Measurements from ENCODE around the gene RAD51B. TPM values are rescaled to one million over a fixed set of nuclear protein-coding genes. Genes with fewer than 3 reads are reported as not detected.

RAD51B gene
- polyA plus RNA-seq, 1 donor (not counting 4 experiments of a cell fraction or from before 2014, with no cell fraction given), result 13.3 TPM

- TF ChIP-seq, protein P1, sequence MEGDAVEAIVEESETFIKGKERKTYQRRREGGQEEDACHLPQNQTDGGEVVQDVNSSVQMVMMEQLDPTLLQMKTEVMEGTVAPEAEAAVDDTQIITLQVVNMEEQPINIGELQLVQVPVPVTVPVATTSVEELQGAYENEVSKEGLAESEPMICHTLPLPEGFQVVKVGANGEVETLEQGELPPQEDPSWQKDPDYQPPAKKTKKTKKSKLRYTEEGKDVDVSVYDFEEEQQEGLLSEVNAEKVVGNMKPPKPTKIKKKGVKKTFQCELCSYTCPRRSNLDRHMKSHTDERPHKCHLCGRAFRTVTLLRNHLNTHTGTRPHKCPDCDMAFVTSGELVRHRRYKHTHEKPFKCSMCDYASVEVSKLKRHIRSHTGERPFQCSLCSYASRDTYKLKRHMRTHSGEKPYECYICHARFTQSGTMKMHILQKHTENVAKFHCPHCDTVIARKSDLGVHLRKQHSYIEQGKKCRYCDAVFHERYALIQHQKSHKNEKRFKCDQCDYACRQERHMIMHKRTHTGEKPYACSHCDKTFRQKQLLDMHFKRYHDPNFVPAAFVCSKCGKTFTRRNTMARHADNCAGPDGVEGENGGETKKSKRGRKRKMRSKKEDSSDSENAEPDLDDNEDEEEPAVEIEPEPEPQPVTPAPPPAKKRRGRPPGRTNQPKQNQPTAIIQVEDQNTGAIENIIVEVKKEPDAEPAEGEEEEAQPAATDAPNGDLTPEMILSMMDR (optimal IDR thresholded peaks at IDR 0.05 in 1 of 3, IDR thresholded peaks at IDR 0.05 in 1 of 3, conservative IDR thresholded peaks at IDR 0.05 in 1 of 3; ENCODE audit: extremely low read depth in 1 of 3, insufficient read depth in 2 of 3, low read length in 3 of 3), result no peak
- TF ChIP-seq EZH2 (IDR thresholded peaks at IDR 0.05; ENCODE audit: low read length), result no peak
- DNase-seq (ENCODE audit: low read depth, low spot score), result no peak
- Histone ChIP-seq H4K20me1 (ENCODE audit: control insufficient read depth, extremely low read depth, insufficient read depth, low read length) (no peaks in the 10 kb centered on the region), H3K4me2 (ENCODE audit: control insufficient read depth, extremely low read depth, insufficient read depth, low read depth, low read length) (no peak overlapping the region), H3K27me3 (ENCODE audit: control insufficient read depth, extremely low read depth, insufficient read depth, low read length) (no peaks in the 10 kb centered on the region), H3K9me1 (ENCODE audit: control insufficient read depth, extremely low read depth, insufficient read depth, low read length) (no peaks in the 10 kb centered on the region), H3K4me3 (ENCODE audit: control insufficient read depth in 2 of 3, extremely low read depth in 1 of 3, insufficient read depth in 2 of 3, low read depth in 1 of 3, low read length in 3 of 3) (no peak overlapping the region), H2AFZ (ENCODE audit: control insufficient read depth, low read length) (no peak overlapping the region), H3K36me3 (ENCODE audit: control insufficient read depth in 2 of 2, extremely low read depth in 1 of 2, insufficient read depth in 2 of 2, low read length in 2 of 2) (no peaks in the 10 kb centered on the region), H3K9me3 (ENCODE audit: control insufficient read depth, low read depth, low read length) (no peaks in the 10 kb centered on the region), H3K27ac (ENCODE audit: control insufficient read depth, insufficient read depth, low read length) (no peak overlapping the region), H3K79me2 (ENCODE audit: control insufficient read depth, insufficient read depth, low read length) (no peaks in the 10 kb centered on the region), H3K9ac (ENCODE audit: control insufficient read depth, extremely low read depth, insufficient read depth, low read length) (no peak overlapping the region), H3K4me1 (ENCODE audit: control insufficient read depth, extremely low read depth, insufficient read depth, low read length) (no peaks in the 10 kb centered on the region)
- dilution Hi-C loops (cut with MboI; ENCODE audit: extremely low pct_ligation_motif_present, low sequenced_read_pairs), result no loop called here
- no peak for FAIRE-seq
Observed at GRCh38 chr14:67846029-67846610, 26.5 kb downstream of the RAD51B start.

- Histone ChIP-seq H3K27me3 (ENCODE audit: control insufficient read depth, extremely low read depth, insufficient read depth, low read length) (no peaks in the 10 kb centered on the region), H4K20me1 (ENCODE audit: control insufficient read depth, extremely low read depth, insufficient read depth, low read length) (no peaks in the 10 kb centered on the region), H2AFZ (ENCODE audit: control insufficient read depth, low read length) (no peak overlapping the region), H3K4me2 (ENCODE audit: control insufficient read depth, extremely low read depth, insufficient read depth, low read depth, low read length) (no peak overlapping the region), H3K79me2 (ENCODE audit: control insufficient read depth, insufficient read depth, low read length) (no peaks in the 10 kb centered on the region), H3K9me1 (ENCODE audit: control insufficient read depth, extremely low read depth, insufficient read depth, low read length) (no peaks in the 10 kb centered on the region), H3K4me1 (ENCODE audit: control insufficient read depth, extremely low read depth, insufficient read depth, low read length) (no peaks in the 10 kb centered on the region), H3K4me3 (ENCODE audit: control insufficient read depth in 2 of 3, extremely low read depth in 1 of 3, insufficient read depth in 2 of 3, low read depth in 1 of 3, low read length in 3 of 3) (no peak overlapping the region), H3K9ac (ENCODE audit: control insufficient read depth, extremely low read depth, insufficient read depth, low read length) (no peak overlapping the region), H3K27ac (ENCODE audit: control insufficient read depth, insufficient read depth, low read length) (no peak overlapping the region), H3K9me3 (ENCODE audit: control insufficient read depth, low read depth, low read length) (no peaks in the 10 kb centered on the region), H3K36me3 (ENCODE audit: control insufficient read depth in 2 of 2, extremely low read depth in 1 of 2, insufficient read depth in 2 of 2, low read length in 2 of 2) (no peaks in the 10 kb centered on the region)
- FAIRE-seq (no peak), DNase-seq (ENCODE audit: low read depth, low spot score) (no peak)
- dilution Hi-C loops (cut with MboI; ENCODE audit: extremely low pct_ligation_motif_present, low sequenced_read_pairs), result no loop called here
- TF ChIP-seq EZH2 (IDR thresholded peaks at IDR 0.05; ENCODE audit: low read length), result no peak
- TF ChIP-seq, protein P1 (optimal IDR thresholded peaks at IDR 0.05 in 1 of 3, IDR thresholded peaks at IDR 0.05 in 1 of 3, conservative IDR thresholded peaks at IDR 0.05 in 1 of 3; ENCODE audit: extremely low read depth in 1 of 3, insufficient read depth in 2 of 3, low read length in 3 of 3), result no peak
Observed at GRCh38 chr14:67850066-67850830, 30.7 kb downstream of the RAD51B start.

Data from keratinocyte (primary cell).